ENCODE data around the gene AKAP6. TPM values are rescaled to one million over a fixed set of nuclear protein-coding genes. Genes with fewer than 3 reads are reported as not detected.

Gene AKAP6
- total and polyA plus RNA-seq, 2 experiments from 2014 or later = 0.38 to 0.42 TPM

DNA sequence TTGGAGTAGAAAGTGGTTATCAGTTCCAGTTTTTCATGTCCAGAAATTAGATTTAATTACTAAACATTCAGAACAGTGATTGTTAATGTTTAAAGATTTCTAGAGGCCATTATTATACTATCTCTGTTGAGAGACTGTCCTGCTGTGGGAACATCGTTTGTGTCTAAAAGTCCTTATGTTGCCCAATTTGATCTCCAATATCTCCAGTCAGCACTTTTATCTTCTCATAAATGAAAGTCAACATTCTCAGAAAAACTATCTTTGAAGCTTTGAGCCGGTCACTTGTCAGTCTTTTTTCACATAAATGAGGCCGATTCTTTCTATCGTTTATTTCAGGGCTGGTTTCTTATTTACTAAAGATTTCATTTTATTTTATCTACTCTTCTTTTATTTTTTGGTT lies 518.8 kb downstream of the AKAP6 start:
- Histone ChIP-seq H4K20me1 (replicated peaks; ENCODE audit: insufficient read depth) (no peaks in the 10 kb centered on the region), H3K4me3 (no peak overlapping the region), H3K36me3 (ENCODE audit: insufficient read depth) (no peaks in the 10 kb centered on the region), H3K4me2 (no peak overlapping the region), H2AFZ (no peak overlapping the region), H3F3A (replicated peaks; ENCODE audit: low read depth) (no peaks in the 10 kb centered on the region), H3K27ac (ENCODE audit: low read depth) (no peak overlapping the region), H3K9me2 (ENCODE audit: insufficient read depth) (peaks cover 18% of the 10 kb centered on the region; the same call in 1 of the 2 replicates), H3K27me3 (ENCODE audit: insufficient read depth) (no peaks in the 10 kb centered on the region), H3K4me1 (ENCODE audit: insufficient read depth) (no peaks in the 10 kb centered on the region), H3K79me2 (replicated peaks; ENCODE audit: insufficient read depth) (no peaks in the 10 kb centered on the region)
- Mint-ChIP-seq H3K9me3 (peaks cover 11% of the 10 kb centered on the region), H3K27ac (no peak overlapping the region), H3K36me3 (ENCODE audit: low read depth) (peaks cover under 1% of the 10 kb centered on the region; the same call in 1 of the 3 replicates), H3K27me3 (ENCODE audit: insufficient read depth, low read depth, poor library complexity) (no peaks in the 10 kb centered on the region), H3K4me1 (no peaks in the 10 kb centered on the region), H3K4me3 (no peak overlapping the region)
- ATAC-seq (no peak), DNase-seq (ENCODE audit: low spot score) (no peak)
- no peak for TF ChIP-seq CREB1 (CRISPR knock-in tag; IDR thresholded peaks at IDR 0.05; ENCODE audit: low read depth)
- TF ChIP-seq NANOG (IDR thresholded peaks at IDR 0.05; ENCODE audit: borderline replicate concordance) = no peak
- TF ChIP-seq, protein P1, sequence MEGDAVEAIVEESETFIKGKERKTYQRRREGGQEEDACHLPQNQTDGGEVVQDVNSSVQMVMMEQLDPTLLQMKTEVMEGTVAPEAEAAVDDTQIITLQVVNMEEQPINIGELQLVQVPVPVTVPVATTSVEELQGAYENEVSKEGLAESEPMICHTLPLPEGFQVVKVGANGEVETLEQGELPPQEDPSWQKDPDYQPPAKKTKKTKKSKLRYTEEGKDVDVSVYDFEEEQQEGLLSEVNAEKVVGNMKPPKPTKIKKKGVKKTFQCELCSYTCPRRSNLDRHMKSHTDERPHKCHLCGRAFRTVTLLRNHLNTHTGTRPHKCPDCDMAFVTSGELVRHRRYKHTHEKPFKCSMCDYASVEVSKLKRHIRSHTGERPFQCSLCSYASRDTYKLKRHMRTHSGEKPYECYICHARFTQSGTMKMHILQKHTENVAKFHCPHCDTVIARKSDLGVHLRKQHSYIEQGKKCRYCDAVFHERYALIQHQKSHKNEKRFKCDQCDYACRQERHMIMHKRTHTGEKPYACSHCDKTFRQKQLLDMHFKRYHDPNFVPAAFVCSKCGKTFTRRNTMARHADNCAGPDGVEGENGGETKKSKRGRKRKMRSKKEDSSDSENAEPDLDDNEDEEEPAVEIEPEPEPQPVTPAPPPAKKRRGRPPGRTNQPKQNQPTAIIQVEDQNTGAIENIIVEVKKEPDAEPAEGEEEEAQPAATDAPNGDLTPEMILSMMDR (conservative IDR thresholded peaks at IDR 0.05; ENCODE audit: low read depth in 2 of 2) = no peak
- TF ChIP-seq, protein P2, sequence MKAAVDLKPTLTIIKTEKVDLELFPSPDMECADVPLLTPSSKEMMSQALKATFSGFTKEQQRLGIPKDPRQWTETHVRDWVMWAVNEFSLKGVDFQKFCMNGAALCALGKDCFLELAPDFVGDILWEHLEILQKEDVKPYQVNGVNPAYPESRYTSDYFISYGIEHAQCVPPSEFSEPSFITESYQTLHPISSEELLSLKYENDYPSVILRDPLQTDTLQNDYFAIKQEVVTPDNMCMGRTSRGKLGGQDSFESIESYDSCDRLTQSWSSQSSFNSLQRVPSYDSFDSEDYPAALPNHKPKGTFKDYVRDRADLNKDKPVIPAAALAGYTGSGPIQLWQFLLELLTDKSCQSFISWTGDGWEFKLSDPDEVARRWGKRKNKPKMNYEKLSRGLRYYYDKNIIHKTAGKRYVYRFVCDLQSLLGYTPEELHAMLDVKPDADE (IDR thresholded peaks at IDR 0.05) = no peak
- TF ChIP-seq ZNF114 (CRISPR knock-in tag; IDR thresholded peaks at IDR 0.05) = no peak
- TF ChIP-seq STAT1 (IDR thresholded peaks at IDR 0.05; ENCODE audit: unreplicated experiment) = no peak
- no peak for TF ChIP-seq JUNB (IDR thresholded peaks at IDR 0.05; ENCODE audit: unreplicated experiment)
- no peak for TF ChIP-seq POLR2AphosphoS5 (IDR thresholded peaks at IDR 0.05; ENCODE audit: low read depth)
- TF ChIP-seq ZNF331 (CRISPR knock-in tag; IDR thresholded peaks at IDR 0.05; ENCODE audit: low read depth) = no peak
- TF ChIP-seq, protein P3, sequence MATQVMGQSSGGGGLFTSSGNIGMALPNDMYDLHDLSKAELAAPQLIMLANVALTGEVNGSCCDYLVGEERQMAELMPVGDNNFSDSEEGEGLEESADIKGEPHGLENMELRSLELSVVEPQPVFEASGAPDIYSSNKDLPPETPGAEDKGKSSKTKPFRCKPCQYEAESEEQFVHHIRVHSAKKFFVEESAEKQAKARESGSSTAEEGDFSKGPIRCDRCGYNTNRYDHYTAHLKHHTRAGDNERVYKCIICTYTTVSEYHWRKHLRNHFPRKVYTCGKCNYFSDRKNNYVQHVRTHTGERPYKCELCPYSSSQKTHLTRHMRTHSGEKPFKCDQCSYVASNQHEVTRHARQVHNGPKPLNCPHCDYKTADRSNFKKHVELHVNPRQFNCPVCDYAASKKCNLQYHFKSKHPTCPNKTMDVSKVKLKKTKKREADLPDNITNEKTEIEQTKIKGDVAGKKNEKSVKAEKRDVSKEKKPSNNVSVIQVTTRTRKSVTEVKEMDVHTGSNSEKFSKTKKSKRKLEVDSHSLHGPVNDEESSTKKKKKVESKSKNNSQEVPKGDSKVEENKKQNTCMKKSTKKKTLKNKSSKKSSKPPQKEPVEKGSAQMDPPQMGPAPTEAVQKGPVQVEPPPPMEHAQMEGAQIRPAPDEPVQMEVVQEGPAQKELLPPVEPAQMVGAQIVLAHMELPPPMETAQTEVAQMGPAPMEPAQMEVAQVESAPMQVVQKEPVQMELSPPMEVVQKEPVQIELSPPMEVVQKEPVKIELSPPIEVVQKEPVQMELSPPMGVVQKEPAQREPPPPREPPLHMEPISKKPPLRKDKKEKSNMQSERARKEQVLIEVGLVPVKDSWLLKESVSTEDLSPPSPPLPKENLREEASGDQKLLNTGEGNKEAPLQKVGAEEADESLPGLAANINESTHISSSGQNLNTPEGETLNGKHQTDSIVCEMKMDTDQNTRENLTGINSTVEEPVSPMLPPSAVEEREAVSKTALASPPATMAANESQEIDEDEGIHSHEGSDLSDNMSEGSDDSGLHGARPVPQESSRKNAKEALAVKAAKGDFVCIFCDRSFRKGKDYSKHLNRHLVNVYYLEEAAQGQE (IDR thresholded peaks at IDR 0.05; ENCODE audit: unreplicated experiment) = no peak
- no peak for TF ChIP-seq EZH2phosphoT487 (IDR thresholded peaks at IDR 0.05; ENCODE audit: unreplicated experiment)
- no peak for TF ChIP-seq EZH2 (IDR thresholded peaks at IDR 0.05; ENCODE audit: low read depth, unreplicated experiment)
- TF ChIP-seq, protein P4, sequence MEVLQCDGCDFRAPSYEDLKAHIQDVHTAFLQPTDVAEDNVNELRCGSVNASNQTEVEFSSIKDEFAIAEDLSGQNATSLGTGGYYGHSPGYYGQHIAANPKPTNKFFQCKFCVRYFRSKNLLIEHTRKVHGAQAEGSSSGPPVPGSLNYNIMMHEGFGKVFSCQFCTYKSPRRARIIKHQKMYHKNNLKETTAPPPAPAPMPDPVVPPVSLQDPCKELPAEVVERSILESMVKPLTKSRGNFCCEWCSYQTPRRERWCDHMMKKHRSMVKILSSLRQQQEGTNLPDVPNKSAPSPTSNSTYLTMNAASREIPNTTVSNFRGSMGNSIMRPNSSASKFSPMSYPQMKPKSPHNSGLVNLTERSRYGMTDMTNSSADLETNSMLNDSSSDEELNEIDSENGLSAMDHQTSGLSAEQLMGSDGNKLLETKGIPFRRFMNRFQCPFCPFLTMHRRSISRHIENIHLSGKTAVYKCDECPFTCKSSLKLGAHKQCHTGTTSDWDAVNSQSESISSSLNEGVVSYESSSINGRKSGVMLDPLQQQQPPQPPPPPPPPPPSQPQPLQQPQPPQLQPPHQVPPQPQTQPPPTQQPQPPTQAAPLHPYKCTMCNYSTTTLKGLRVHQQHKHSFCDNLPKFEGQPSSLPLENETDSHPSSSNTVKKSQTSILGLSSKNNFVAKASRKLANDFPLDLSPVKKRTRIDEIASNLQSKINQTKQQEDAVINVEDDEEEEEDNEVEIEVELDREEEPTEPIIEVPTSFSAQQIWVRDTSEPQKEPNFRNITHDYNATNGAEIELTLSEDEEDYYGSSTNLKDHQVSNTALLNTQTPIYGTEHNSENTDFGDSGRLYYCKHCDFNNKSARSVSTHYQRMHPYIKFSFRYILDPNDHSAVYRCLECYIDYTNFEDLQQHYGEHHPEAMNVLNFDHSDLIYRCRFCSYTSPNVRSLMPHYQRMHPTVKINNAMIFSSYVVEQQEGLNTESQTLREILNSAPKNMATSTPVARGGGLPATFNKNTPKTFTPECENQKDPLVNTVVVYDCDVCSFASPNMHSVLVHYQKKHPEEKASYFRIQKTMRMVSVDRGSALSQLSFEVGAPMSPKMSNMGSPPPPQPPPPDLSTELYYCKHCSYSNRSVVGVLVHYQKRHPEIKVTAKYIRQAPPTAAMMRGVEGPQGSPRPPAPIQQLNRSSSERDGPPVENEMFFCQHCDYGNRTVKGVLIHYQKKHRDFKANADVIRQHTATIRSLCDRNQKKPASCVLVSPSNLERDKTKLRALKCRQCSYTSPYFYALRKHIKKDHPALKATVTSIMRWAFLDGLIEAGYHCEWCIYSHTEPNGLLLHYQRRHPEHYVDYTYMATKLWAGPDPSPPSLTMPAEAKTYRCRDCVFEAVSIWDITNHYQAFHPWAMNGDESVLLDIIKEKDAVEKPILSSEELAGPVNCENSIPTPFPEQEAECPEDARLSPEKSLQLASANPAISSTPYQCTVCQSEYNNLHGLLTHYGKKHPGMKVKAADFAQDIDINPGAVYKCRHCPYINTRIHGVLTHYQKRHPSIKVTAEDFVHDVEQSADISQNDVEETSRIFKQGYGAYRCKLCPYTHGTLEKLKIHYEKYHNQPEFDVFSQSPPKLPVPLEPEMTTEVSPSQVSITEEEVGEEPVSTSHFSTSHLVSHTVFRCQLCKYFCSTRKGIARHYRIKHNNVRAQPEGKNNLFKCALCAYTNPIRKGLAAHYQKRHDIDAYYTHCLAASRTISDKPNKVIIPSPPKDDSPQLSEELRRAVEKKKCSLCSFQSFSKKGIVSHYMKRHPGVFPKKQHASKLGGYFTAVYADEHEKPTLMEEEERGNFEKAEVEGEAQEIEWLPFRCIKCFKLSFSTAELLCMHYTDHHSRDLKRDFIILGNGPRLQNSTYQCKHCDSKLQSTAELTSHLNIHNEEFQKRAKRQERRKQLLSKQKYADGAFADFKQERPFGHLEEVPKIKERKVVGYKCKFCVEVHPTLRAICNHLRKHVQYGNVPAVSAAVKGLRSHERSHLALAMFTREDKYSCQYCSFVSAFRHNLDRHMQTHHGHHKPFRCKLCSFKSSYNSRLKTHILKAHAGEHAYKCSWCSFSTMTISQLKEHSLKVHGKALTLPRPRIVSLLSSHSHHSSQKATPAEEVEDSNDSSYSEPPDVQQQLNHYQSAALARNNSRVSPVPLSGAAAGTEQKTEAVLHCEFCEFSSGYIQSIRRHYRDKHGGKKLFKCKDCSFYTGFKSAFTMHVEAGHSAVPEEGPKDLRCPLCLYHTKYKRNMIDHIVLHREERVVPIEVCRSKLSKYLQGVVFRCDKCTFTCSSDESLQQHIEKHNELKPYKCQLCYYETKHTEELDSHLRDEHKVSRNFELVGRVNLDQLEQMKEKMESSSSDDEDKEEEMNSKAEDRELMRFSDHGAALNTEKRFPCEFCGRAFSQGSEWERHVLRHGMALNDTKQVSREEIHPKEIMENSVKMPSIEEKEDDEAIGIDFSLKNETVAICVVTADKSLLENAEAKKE (CRISPR knock-in tag; IDR thresholded peaks at IDR 0.05) = no peak

Data from GM23338 (cell line).